H1 (cell line): ENCODE results near the gene FMNL2. TPM values are rescaled to one million over a fixed set of nuclear protein-coding genes. Genes with fewer than 3 reads are reported as not detected.

Experiments
- CTCF ChIA-PET: fragments of 300-600 bp; sonication (Branson Sonifier 250); formaldehyde crosslinking; loops from one replicate; lab custom pipeline; 2021; ENCODE audit not compliant: partially characterized antibody; lab: Charles Lee
- POLR2A ChIA-PET: fragments of 300-600 bp; sonication (Branson Sonifier 250); formaldehyde crosslinking; loops from one replicate; lab custom pipeline; 2021; ENCODE audit warnings: inconsistent platforms; ENCODE audit not compliant: partially characterized antibody; lab: Charles Lee
- DNase-seq, 2 experiments: peaks; one replicate each; pipeline versions ENCODE4 v3.0.0 to v3.0.0-alpha.2; 2010 to 2022; ENCODE audit warnings: low spot score in 2 of 2, low read depth in 1 of 2, mixed read lengths in 1 of 2
- FAIRE-seq: peaks from 2 replicates; lab custom pipeline; 2011; peaks lifted over from hg19 to GRCh38; lab: Jason Lieb, UNC
- H2AFZ ChIP-seq: 2 replicates; pipeline ENCODE4 v1.8.1; 2012; ENCODE audit warnings: low read length, inconsistent platforms
- H2AK5ac ChIP-seq: 2 replicates; pipeline ENCODE4 v1.6.1; 2013; ENCODE audit warnings: low read depth, low read length
- H2BK120ac ChIP-seq: replicated peaks from 2 replicates; pipeline ENCODE3; 2013; ENCODE audit warnings: low read depth, low read length, inconsistent platforms
- H2BK12ac ChIP-seq: 2 replicates; pipeline ENCODE4 v1.6.1; 2013; ENCODE audit warnings: low read depth, low read length
- H2BK15ac ChIP-seq: 2 replicates; pipeline ENCODE4 v1.6.1; 2013; ENCODE audit warnings: low read length
- H2BK20ac ChIP-seq: 2 replicates; pipeline ENCODE4 v1.6.1; 2013; ENCODE audit warnings: low read length
- H2BK5ac ChIP-seq: 2 replicates; pipeline ENCODE4 v1.6.1; 2013; ENCODE audit warnings: low read depth, low read length
- H3K14ac ChIP-seq: 2 replicates; pipeline ENCODE4 v1.6.1; 2013; ENCODE audit warnings: inconsistent platforms; ENCODE audit not compliant: insufficient read length
- H3K18ac ChIP-seq: 2 replicates; pipeline ENCODE4 v1.6.1; 2013; ENCODE audit warnings: low read length; ENCODE audit errors: extremely low read depth
- H3K23ac ChIP-seq: 2 replicates; pipeline ENCODE4 v1.6.1; 2013; ENCODE audit warnings: inconsistent platforms; ENCODE audit not compliant: insufficient read length
- H3K23me2 ChIP-seq: 2 replicates; pipeline ENCODE4 v1.6.1; 2013; ENCODE audit warnings: low read depth, low read length
- H3K27ac ChIP-seq: 2 replicates; pipeline ENCODE4 v1.6.1; 2011; ENCODE audit warnings: low read depth, low read length, inconsistent platforms
- H3K27me3 ChIP-seq, 4 experiments: replicated peaks in 1 of 4; 1 replicate in 1 of 4; 2 replicates in 3 of 4; pipeline versions ENCODE4 v1.6.1 to v1.8.1; 2011 to 2013; ENCODE audit warnings: low read length in 3 of 4, mild to moderate bottlenecking in 3 of 4, inconsistent platforms in 2 of 4, mixed read lengths in 2 of 4, moderate library complexity in 1 of 4; ENCODE audit not compliant: control insufficient read depth in 3 of 4, insufficient read depth in 3 of 4; ENCODE audit errors: extremely low read depth in 1 of 4
- H3K36me3 ChIP-seq, 4 experiments: 2 replicates each; pipeline versions ENCODE4 v1.6.1 to v1.8.1; 2011 to 2013; ENCODE audit warnings: mild to moderate bottlenecking in 4 of 4, low read length in 3 of 4, moderate library complexity in 2 of 4, control low read depth in 1 of 4, inconsistent platforms in 1 of 4; ENCODE audit not compliant: insufficient read depth in 4 of 4, control insufficient read depth in 2 of 4
- H3K4ac ChIP-seq: replicated peaks from 2 replicates; pipeline ENCODE3; 2013; ENCODE audit warnings: low read length, low read depth, mixed read lengths, inconsistent platforms; ENCODE audit not compliant: insufficient read length
- H3K4me1 ChIP-seq, 4 experiments: replicated peaks in 1 of 4; 1 replicate in 1 of 4; 2 replicates in 3 of 4; pipeline versions ENCODE4 v1.6.1 to v1.8.1; 2011 to 2013; ENCODE audit warnings: low read length in 3 of 4, inconsistent platforms in 2 of 4, mixed read lengths in 1 of 4; ENCODE audit not compliant: insufficient read depth in 4 of 4, control insufficient read depth in 3 of 4
- H3K4me2 ChIP-seq, 2 experiments: 2 replicates each; pipeline versions ENCODE4 v1.6.1 to v1.8.1; 2011 to 2013; ENCODE audit warnings: low read depth in 2 of 2, low read length in 2 of 2, control low read depth in 1 of 2, inconsistent platforms in 1 of 2, mild to moderate bottlenecking in 1 of 2; ENCODE audit not compliant: insufficient read depth in 1 of 2
- H3K4me3 ChIP-seq, 4 experiments: fragments of 200-600, 300-600 bp in 1 of 4; sonication (generic), shearing (Covaris generic), sonication (Bioruptor Twin) in 1 of 4; 2 replicates each; pipeline versions ENCODE4 v1.5.1 to v1.8.1; 2011 to 2016; ENCODE audit warnings: low read length in 4 of 4, low read depth in 3 of 4, control low read depth in 2 of 4, inconsistent platforms in 2 of 4, mild to moderate bottlenecking in 2 of 4, mixed read lengths in 1 of 4, moderate library complexity in 1 of 4; ENCODE audit not compliant: insufficient read depth in 2 of 4; ENCODE audit errors: extremely low read depth in 1 of 4
- H3K56ac ChIP-seq: replicated peaks from 2 replicates; pipeline ENCODE3; 2013; ENCODE audit warnings: low read depth, mild to moderate bottlenecking, mixed read lengths, low read length, inconsistent platforms; ENCODE audit not compliant: insufficient read length
- H3K79me1 ChIP-seq: 2 replicates; pipeline ENCODE4 v1.6.1; 2013; ENCODE audit warnings: low read depth, low read length, control low read depth
- H3K79me2 ChIP-seq, 2 experiments: 2 replicates each; pipeline versions ENCODE4 v1.6.1 to v1.8.1; 2012 to 2013; ENCODE audit warnings: low read length in 2 of 2, mild to moderate bottlenecking in 2 of 2, inconsistent platforms in 1 of 2; ENCODE audit not compliant: insufficient read depth in 2 of 2, control insufficient read depth in 1 of 2
- H3K9ac ChIP-seq, 4 experiments: replicated peaks in 1 of 4; 1 replicate in 1 of 4; 2 replicates in 3 of 4; pipeline versions ENCODE4 v1.6.1 to v1.8.1; 2011 to 2013; ENCODE audit warnings: low read depth in 3 of 4, low read length in 3 of 4, control low read depth in 2 of 4, mild to moderate bottlenecking in 2 of 4, moderate library complexity in 2 of 4, inconsistent platforms in 1 of 4; ENCODE audit errors: extremely low read depth in 1 of 4
- H3K9me3 ChIP-seq, 2 experiments: 2 replicates each; pipeline versions ENCODE4 v1.6.1 to v1.8.1; 2012 to 2013; ENCODE audit warnings: mild to moderate bottlenecking in 2 of 2, moderate library complexity in 2 of 2, control low read depth in 1 of 2, inconsistent platforms in 1 of 2, low read depth in 1 of 2, low read length in 1 of 2, mixed read lengths in 1 of 2; ENCODE audit not compliant: insufficient read depth in 2 of 2
- H4K20me1 ChIP-seq, 2 experiments: replicated peaks in 1 of 2; 2 replicates each; pipeline versions ENCODE3 to v1.8.1; 2011 to 2013; ENCODE audit warnings: inconsistent platforms in 2 of 2, low read length in 2 of 2, mild to moderate bottlenecking in 1 of 2; ENCODE audit not compliant: insufficient read depth in 2 of 2, control insufficient read depth in 1 of 2
- H4K5ac ChIP-seq: 2 replicates; pipeline ENCODE4 v1.6.1; 2013; ENCODE audit warnings: low read length, low read depth, mixed read lengths, inconsistent platforms; ENCODE audit not compliant: insufficient read length
- H4K8ac ChIP-seq: 2 replicates; pipeline ENCODE4 v1.8.0; 2013; ENCODE audit warnings: mild to moderate bottlenecking, moderate library complexity, low read length, inconsistent platforms; ENCODE audit not compliant: insufficient read depth; ENCODE audit errors: extremely low read depth
- H4K91ac ChIP-seq: replicated peaks from 2 replicates; pipeline ENCODE3; 2013; ENCODE audit warnings: low read length, mixed read lengths, inconsistent platforms; ENCODE audit not compliant: insufficient read length
- BRCA1 ChIP-seq: IDR thresholded peaks from 2 replicates; pipeline ENCODE4 v1.6.1; 2012; ENCODE audit warnings: low read depth, low read length, improper control_type of control experiment
- CEBPB ChIP-seq: IDR thresholded peaks from 2 replicates; pipeline ENCODE4 v1.6.1; 2012; ENCODE audit warnings: low read depth, low read length
- EGR1 ChIP-seq: IDR thresholded peaks from 2 replicates; pipeline ENCODE4 v1.6.1; 2011; ENCODE audit warnings: low read depth, low read length, borderline replicate concordance
- POU5F1 ChIP-seq: IDR thresholded peaks from 2 replicates; pipeline ENCODE4 v1.6.1; 2011; ENCODE audit warnings: low read depth, mild to moderate bottlenecking, low read length, moderate library complexity
- RAD21 ChIP-seq, 2 experiments: IDR thresholded peaks in 1 of 2; conservative IDR thresholded peaks in 1 of 2; 2 replicates each; pipeline ENCODE4 v1.6.1; 2011; ENCODE audit warnings: low read depth in 2 of 2, low read length in 2 of 2, improper control_type of control experiment in 1 of 2, inconsistent platforms in 1 of 2, mild to moderate bottlenecking in 1 of 2, moderate library complexity in 1 of 2
- SIRT6 ChIP-seq: IDR thresholded peaks from one replicate; pipeline ENCODE4 v1.7.1; 2012; ENCODE audit warnings: low read length, inconsistent platforms
- SP4 ChIP-seq: IDR thresholded peaks from 2 replicates; pipeline ENCODE4 v1.6.1; 2012; ENCODE audit warnings: low read length, inconsistent platforms
- TEAD4 ChIP-seq: IDR thresholded peaks from 2 replicates; pipeline ENCODE4 v1.6.1; 2012; ENCODE audit warnings: low read depth, low read length, inconsistent platforms, mixed read lengths
- WGBS, 2 experiments: shearing (Covaris generic) in 1 of 2; methylation state at CpG; one replicate each; pipeline versions ENCODE4 v1.1.6 to v1.1.7; 2013 to 2015; ENCODE audit warnings: low lambda C conversion rate in 2 of 2, mixed read lengths in 2 of 2, inconsistent platforms in 1 of 2, low coverage in 1 of 2, missing lambda C conversion rate in 1 of 2; ENCODE audit not compliant: insufficient replicate concordance in 2 of 2, insufficient coverage in 1 of 2, insufficient read length in 1 of 2; ENCODE audit errors: extremely low coverage in 1 of 2, missing lambda C conversion rate in 1 of 2; 5-methylcytosine and 5-hydroxymethylcytosine counted together
- polyA plus RNA-seq, 7 experiments: library from polyadenylated mRNA; depleted of rRNA in 3 of 7; stranded (reverse) in 5 of 7; unstranded in 2 of 7; fragments of >200 nt in 5 of 7; fragments of 200-250 nt in 2 of 7; gene quantifications; 1 replicate in 5 of 7; 2 replicates in 1 of 7; 4 replicates in 1 of 7; pipeline versions ENCODE4 v1.2.1 to v1.2.3, GENCODE V29; 2011 to 2013; ENCODE audit warnings: missing spikeins in 2 of 7, mixed read lengths in 2 of 7
- total RNA-seq: library from RNA; stranded (reverse); fragmentation: NEBNext Ultra II Directional; extraction: Animal tissue kit (Norgen Biotek cat#: 25700); gene quantifications from 2 replicates; pipeline ENCODE4 v1.2.1, GENCODE V29; 2021
- TF ChIP-seq, protein P1 (sequence below): IDR thresholded peaks from 2 replicates; pipeline ENCODE4 v1.6.1; 2012; ENCODE audit warnings: low read length, inconsistent platforms
- TF ChIP-seq, protein P2 (sequence below), 3 experiments: IDR thresholded peaks; 1 replicate in 2 of 3; 2 replicates in 1 of 3; pipeline versions ENCODE4 v1.5.1 to v1.6.1; 2011; ENCODE audit warnings: low read length in 3 of 3, mild to moderate bottlenecking in 3 of 3, inconsistent platforms in 2 of 3, low read depth in 1 of 3, moderate library complexity in 1 of 3; ENCODE audit not compliant: insufficient read depth in 1 of 3; ENCODE audit errors: control extremely low read depth in 1 of 3

The FMNL2 gene
- total and polyA plus RNA-seq, 2 of the 8 experiments (the other 6 are each of a cell fraction or from before 2014, with no cell fraction given): 15.5 to 45.1 TPM

DNA sequence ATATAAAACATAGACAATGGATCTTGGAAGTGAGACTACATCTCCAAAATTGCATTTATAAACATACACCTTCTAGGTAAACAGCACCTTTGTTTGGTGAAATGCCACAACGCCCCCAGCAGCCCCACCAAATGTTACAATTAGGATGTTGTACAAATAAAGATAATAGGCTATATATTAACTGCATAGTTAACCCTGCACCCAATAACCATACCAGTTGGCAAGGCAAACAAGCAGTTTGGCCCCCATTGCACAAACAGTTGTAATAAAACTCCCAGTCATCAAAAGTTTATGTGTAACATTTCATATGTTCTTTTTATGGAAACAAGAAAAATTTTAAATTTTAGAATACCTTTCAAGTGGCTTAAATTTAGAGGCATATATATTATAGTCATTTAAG, 315.0 kb downstream of the FMNL2 start:
- Histone ChIP-seq H3K14ac (no peak overlapping the region), H2BK5ac (no peak overlapping the region), H3K56ac (no peak overlapping the region), H4K20me1 (peaks cover 0 to 3% of the 10 kb centered on the region in 2 experiments), H2BK15ac (no peak overlapping the region), H3K9ac (no peak overlapping the region), H4K5ac (no peak overlapping the region), H3K18ac (no peak overlapping the region), H3K9me3 (no peaks in the 10 kb centered on the region), H2AFZ (no peak overlapping the region), H3K36me3 (peaks cover 0 to 48% (median 4%) of the 10 kb centered on the region in 4 experiments; a peak in 5 of 8 replicates), H2AK5ac (no peak overlapping the region), H4K91ac (no peak overlapping the region), H3K23me2 (no peaks in the 10 kb centered on the region), H3K79me2 (no peaks in the 10 kb centered on the region), H3K27me3 (no peaks in the 10 kb centered on the region), H2BK120ac (no peak overlapping the region), H3K27ac (no peak overlapping the region), H3K4ac (no peak overlapping the region), H3K4me2 (no peak overlapping the region), H3K4me1 (peaks cover 0 to 4% (median 1%) of the 10 kb centered on the region in 4 experiments; a peak in 1 of 7 replicates), H2BK12ac (no peak overlapping the region), H3K4me3 (no peak overlapping the region), H2BK20ac (no peak overlapping the region), H4K8ac (no peak overlapping the region), H3K79me1 (no peaks in the 10 kb centered on the region), H3K23ac (no peak overlapping the region)
- DNase-seq (no peak), FAIRE-seq (no peak)
- WGBS, 2 experiments: 100% methylated on average over 1 of the region's 1 CpG; no CpG with 5 or more reads in 1 of the 2 experiments
- CTCF ChIA-PET: interaction anchor here (6.8 kb wide), 1 partner anchor 15 kb away, joined by 44 read pairs; no protein-coding TSS in a partner anchor
- POLR2A ChIA-PET: no interaction called here
- TF ChIP-seq TEAD4: no peak
- TF ChIP-seq SIRT6: no peak
- no peak for TF ChIP-seq SP4
- no peak for TF ChIP-seq RAD21 (IDR thresholded peaks at IDR 0.05 in 1 of 2, conservative IDR thresholded peaks at IDR 0.05 in 1 of 2; ENCODE audit: low read depth in 2 of 2, low read length in 2 of 2)
- TF ChIP-seq CEBPB: no peak
- no peak for TF ChIP-seq EGR1
- TF ChIP-seq, protein P1, sequence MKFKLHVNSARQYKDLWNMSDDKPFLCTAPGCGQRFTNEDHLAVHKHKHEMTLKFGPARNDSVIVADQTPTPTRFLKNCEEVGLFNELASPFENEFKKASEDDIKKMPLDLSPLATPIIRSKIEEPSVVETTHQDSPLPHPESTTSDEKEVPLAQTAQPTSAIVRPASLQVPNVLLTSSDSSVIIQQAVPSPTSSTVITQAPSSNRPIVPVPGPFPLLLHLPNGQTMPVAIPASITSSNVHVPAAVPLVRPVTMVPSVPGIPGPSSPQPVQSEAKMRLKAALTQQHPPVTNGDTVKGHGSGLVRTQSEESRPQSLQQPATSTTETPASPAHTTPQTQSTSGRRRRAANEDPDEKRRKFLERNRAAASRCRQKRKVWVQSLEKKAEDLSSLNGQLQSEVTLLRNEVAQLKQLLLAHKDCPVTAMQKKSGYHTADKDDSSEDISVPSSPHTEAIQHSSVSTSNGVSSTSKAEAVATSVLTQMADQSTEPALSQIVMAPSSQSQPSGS: no peak
- TF ChIP-seq, protein P2, sequence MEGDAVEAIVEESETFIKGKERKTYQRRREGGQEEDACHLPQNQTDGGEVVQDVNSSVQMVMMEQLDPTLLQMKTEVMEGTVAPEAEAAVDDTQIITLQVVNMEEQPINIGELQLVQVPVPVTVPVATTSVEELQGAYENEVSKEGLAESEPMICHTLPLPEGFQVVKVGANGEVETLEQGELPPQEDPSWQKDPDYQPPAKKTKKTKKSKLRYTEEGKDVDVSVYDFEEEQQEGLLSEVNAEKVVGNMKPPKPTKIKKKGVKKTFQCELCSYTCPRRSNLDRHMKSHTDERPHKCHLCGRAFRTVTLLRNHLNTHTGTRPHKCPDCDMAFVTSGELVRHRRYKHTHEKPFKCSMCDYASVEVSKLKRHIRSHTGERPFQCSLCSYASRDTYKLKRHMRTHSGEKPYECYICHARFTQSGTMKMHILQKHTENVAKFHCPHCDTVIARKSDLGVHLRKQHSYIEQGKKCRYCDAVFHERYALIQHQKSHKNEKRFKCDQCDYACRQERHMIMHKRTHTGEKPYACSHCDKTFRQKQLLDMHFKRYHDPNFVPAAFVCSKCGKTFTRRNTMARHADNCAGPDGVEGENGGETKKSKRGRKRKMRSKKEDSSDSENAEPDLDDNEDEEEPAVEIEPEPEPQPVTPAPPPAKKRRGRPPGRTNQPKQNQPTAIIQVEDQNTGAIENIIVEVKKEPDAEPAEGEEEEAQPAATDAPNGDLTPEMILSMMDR (IDR thresholded peaks at IDR 0.05; ENCODE audit: control extremely low read depth in 1 of 3, insufficient read depth in 1 of 3, low read depth in 1 of 3, low read length in 3 of 3): no peak
- TF ChIP-seq POU5F1: no peak
- TF ChIP-seq BRCA1: no peak
